HG02610 (cell line): ENCODE results near the gene PKNOX2.

Experiments
- ATAC-seq: cut with Tn5 transposase; IDR thresholded peaks from one replicate; pipeline ENCODE4 v1.9.1; 2021; ENCODE audit warnings: mild to moderate bottlenecking, moderate library complexity; ENCODE audit not compliant: unreplicated experiment

Gene PKNOX2

GRCh38 chr11:125331357-125332035, 166.9 kb downstream of the PKNOX2 start:
- no peak for ATAC-seq

- no peak for ATAC-seq
Observed at GRCh38 chr11:125332821-125333220, 168.3 kb downstream of the PKNOX2 start.

GRCh38 chr11:125333354-125334073, 169.0 kb downstream of the PKNOX2 start:
- ATAC-seq: no peak

- no peak for ATAC-seq
Observed at GRCh38 chr11:125335106-125335505, 170.6 kb downstream of the PKNOX2 start.

- no peak for ATAC-seq
Observed at GRCh38 chr11:125337836-125338834, 173.6 kb downstream of the PKNOX2 start.

- no peak for ATAC-seq
Observed at GRCh38 chr11:125338886-125339811, 174.6 kb downstream of the PKNOX2 start.

- ATAC-seq: no peak
Observed at GRCh38 chr11:125341676-125342075, 177.1 kb downstream of the PKNOX2 start.

- ATAC-seq: no peak
Observed at GRCh38 chr11:125342281-125342930, 177.9 kb downstream of the PKNOX2 start.

- no peak for ATAC-seq
Observed at GRCh38 chr11:125343086-125343717, 178.7 kb downstream of the PKNOX2 start.

- no peak for ATAC-seq
Observed at GRCh38 chr11:125343718-125344131, 179.2 kb downstream of the PKNOX2 start.

- ATAC-seq: no peak
Observed at GRCh38 chr11:125344846-125345420, 180.4 kb downstream of the PKNOX2 start.

- no peak for ATAC-seq
Observed at GRCh38 chr11:125345421-125346178, 181.0 kb downstream of the PKNOX2 start.

- ATAC-seq: no peak
Observed at GRCh38 chr11:125346179-125346530, 181.6 kb downstream of the PKNOX2 start.

- no peak for ATAC-seq
Observed at GRCh38 chr11:125346565-125347260, 182.2 kb downstream of the PKNOX2 start.

GRCh38 chr11:125347261-125347585, 182.7 kb downstream of the PKNOX2 start:
- no peak for ATAC-seq

GRCh38 chr11:125348141-125348651, 183.6 kb downstream of the PKNOX2 start:
- no peak for ATAC-seq

- ATAC-seq: peak; percentile 51
Observed at GRCh38 chr11:125348674-125349309, 184.2 kb downstream of the PKNOX2 start.
